Measurements from ENCODE around the gene EPHA3. TPM values are rescaled to one million over a fixed set of nuclear protein-coding genes. Genes with fewer than 3 reads are reported as not detected.

The EPHA3 gene
- total and polyA plus RNA-seq, 12 donors: 1.3 to 7.5 (median 4.4) TPM

DNA sequence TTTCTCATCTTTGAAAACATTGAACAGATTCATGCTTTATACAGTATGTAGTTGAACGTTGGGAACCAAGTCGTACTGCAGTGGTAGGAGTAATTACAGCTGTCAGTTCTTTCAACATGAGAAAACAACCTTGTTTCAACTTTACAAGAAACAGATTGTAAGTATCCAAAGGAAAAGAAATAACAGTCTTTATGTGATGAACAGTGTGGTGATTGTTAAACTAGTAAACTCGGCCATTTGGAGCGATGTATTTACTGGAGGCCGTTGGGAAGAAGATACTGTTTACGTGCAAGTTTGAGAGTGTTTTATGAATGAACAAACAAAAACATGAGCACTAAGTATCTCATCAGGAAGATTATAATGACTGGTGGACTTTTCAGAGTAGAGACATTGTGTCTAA lies 48.4 kb downstream of the EPHA3 start:
- peak in 3 of 8 donors; percentile 44 to 49 (median 46) for ATAC-seq
- peaks cover 0 to 20% (median 4%) of the 10 kb centered on the region in 9 donors for H3K4me1 ChIP-seq
- H3K9me3 ChIP-seq: no peaks in the 10 kb centered on the region
- 44 to 68% methylated on average over 6 of the region's 6 CpGs for WGBS, 2 donors
- no peaks in the 10 kb centered on the region for H3K36me3 ChIP-seq
- intact Hi-C loops (cut with DNase I): no loop called here
- H3K4me3 ChIP-seq: peak overlapping the region in 4 of 10 donors; percentile 9 to 24 (median 15)
- no peaks in the 10 kb centered on the region for H3K27me3 ChIP-seq
- no peak for DNase-seq
- peak overlapping the region in 9 of 10 donors; percentile 15 to 66 (median 45) for H3K27ac ChIP-seq
- TF ChIP-seq, protein P1, sequence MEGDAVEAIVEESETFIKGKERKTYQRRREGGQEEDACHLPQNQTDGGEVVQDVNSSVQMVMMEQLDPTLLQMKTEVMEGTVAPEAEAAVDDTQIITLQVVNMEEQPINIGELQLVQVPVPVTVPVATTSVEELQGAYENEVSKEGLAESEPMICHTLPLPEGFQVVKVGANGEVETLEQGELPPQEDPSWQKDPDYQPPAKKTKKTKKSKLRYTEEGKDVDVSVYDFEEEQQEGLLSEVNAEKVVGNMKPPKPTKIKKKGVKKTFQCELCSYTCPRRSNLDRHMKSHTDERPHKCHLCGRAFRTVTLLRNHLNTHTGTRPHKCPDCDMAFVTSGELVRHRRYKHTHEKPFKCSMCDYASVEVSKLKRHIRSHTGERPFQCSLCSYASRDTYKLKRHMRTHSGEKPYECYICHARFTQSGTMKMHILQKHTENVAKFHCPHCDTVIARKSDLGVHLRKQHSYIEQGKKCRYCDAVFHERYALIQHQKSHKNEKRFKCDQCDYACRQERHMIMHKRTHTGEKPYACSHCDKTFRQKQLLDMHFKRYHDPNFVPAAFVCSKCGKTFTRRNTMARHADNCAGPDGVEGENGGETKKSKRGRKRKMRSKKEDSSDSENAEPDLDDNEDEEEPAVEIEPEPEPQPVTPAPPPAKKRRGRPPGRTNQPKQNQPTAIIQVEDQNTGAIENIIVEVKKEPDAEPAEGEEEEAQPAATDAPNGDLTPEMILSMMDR (IDR thresholded peaks at IDR 0.05): no peak

DNA sequence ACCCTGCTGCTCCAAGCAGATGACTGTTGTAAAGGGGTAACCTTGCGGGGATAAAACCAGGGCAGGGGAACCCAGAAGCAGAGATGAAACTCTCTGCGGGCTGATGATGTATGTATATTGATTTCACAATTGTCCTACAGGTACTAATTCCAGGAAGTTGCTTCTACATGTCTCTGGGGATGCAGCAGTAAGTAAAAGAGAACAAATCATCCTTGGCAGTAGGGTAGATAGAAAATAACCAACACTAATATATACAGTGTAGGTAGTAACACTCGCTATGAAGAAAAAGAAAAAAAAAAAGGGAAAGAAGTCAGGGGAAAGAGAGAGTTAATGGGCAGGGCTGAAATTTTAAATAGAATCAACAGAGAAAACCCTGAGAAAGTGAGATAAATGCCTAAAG lies 50.2 kb downstream of the EPHA3 start:
- no peaks in the 10 kb centered on the region for H3K27me3 ChIP-seq
- H3K9me3 ChIP-seq: no peaks in the 10 kb centered on the region
- H3K27ac ChIP-seq: no peak overlapping the region
- peaks cover 0 to 20% (median 4%) of the 10 kb centered on the region in 9 donors for H3K4me1 ChIP-seq
- TF ChIP-seq, protein P1 (IDR thresholded peaks at IDR 0.05): no peak
- intact Hi-C loops (cut with DNase I): no loop called here
- WGBS, 2 donors: 94 to 96% methylated on average over 3 of the region's 3 CpGs
- ATAC-seq: no peak
- DNase-seq: no peak
- no peaks in the 10 kb centered on the region for H3K36me3 ChIP-seq
- no peak overlapping the region for H3K4me3 ChIP-seq

DNA sequence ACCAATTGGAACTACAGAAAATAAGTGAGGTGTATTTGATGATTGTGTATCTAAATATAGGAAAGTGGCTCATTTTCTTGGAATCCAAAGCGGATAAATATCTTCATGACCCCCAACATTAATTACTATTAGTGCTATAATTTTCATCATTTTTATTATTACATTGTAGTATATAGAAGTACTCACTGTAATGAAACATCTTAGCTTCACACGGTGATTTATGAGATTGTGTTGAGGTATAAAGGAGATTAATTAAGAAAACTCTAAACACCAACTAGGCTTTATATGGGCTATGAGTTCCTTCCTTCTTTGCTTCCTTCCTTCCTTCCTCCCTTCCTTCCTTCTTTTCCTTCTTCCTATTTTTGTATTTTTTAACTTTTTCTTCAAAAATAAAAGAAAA lies 52.2 kb downstream of the EPHA3 start:
- Histone ChIP-seq H3K27me3 (no peaks in the 10 kb centered on the region), H3K9me3 (no peaks in the 10 kb centered on the region), H3K27ac (no peak overlapping the region), H3K4me1 (peaks cover 0 to 21% (median 4%) of the 10 kb centered on the region in 9 donors), H3K36me3 (no peaks in the 10 kb centered on the region), H3K4me3 (no peak overlapping the region)
- no peak for ATAC-seq
- 96 to 100% methylated on average over 2 of the region's 2 CpGs for WGBS, 2 donors
- DNase-seq: no peak
- intact Hi-C loops (cut with DNase I): no loop called here
- TF ChIP-seq, protein P1 (IDR thresholded peaks at IDR 0.05): no peak

GRCh38 chr3:89164774-89165173 lies 57.4 kb downstream of the EPHA3 start:
- no peak for DNase-seq
- ATAC-seq: no peak
- H3K36me3 ChIP-seq: no peaks in the 10 kb centered on the region
- TF ChIP-seq, protein P1 (IDR thresholded peaks at IDR 0.05): no peak
- intact Hi-C loops (cut with DNase I): no loop called here
- no peak overlapping the region for H3K27ac ChIP-seq
- H3K4me1 ChIP-seq: peaks cover 0 to 19% (median 0%) of the 10 kb centered on the region in 9 donors
- H3K27me3 ChIP-seq: no peaks in the 10 kb centered on the region
- H3K4me3 ChIP-seq: no peak overlapping the region
- no peaks in the 10 kb centered on the region for H3K9me3 ChIP-seq
